ENCODE data around the gene KLK7.
"Not testable (repeated sequence)": the region's sequence is repeated elsewhere in the genome, so short reads cannot be mapped to it uniquely, and the experiment has no call there.

KLK7 gene

DNA sequence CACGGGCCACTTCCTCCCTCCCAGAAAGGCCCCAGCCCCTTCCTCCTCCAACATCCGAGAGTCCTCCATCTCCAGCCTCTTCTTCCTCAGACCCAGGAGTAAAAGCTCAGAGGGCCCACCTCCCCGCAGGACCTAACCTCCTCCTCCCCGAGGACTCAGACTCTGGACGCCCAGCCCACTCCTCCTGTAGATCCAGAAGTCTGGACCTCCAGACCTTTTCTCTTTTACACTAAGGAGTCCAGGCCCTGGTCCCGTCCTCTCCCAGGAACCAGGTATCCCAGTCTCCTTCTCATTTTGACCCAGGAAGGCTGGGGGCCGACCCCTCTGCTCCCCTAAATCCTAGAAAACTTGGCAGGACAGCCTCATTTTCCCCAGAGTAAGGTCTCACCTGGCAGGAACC lies 19.6 kb upstream of the KLK7 start:
- Mint-ChIP-seq H3K4me3 (no peak overlapping the region), H3K27ac (no peak overlapping the region), H3K9me3 (no peaks in the 10 kb centered on the region), H3K27me3 (peaks cover 46% of the 10 kb centered on the region), H3K36me3 (ENCODE audit: low read depth) (no peaks in the 10 kb centered on the region), H3K4me1 (ENCODE audit: low read depth) (no peaks in the 10 kb centered on the region)
- intact Hi-C loops (cut with micrococcal nuclease), result no loop called here

DNA sequence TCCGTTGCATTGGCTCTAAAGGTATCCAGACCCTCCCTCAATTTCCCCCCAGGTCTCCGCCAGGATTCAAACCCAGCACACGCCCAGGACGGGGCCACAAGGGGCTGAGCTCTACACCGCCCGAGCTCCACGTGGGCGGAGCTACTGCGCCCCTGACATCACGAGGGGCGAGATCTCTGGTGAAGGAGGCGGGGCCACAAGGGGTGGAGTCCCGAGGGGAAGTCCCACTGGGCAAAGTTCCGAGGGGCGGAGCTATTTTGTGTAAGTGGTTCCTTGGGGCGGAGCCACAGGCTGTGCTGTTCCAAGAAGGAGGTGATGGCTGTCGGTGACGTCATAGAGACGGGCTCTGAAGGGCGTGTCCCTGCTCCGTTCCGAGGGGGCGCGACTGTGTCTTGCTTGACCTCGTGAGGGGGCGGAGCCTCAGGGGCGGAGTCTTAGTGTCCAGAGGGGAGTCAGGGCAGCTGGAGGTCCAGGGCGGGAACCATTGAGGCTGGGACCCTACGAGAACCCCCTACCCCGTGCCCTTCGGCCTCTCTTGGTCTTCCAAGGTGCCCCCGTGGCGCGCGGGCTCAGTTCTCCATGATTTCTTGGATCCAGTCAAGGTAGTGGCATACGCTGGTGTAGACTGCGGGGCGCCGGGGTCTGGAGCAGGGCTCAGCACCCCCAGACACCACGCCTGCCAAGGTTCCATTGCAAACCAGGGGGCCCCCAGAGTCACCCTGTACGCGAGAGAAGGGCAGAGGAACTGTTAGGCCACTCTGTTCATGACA lies 19.0 kb upstream of the KLK7 start:
- H3K9me3 Mint-ChIP-seq, result no peaks in the 10 kb centered on the region
- peaks cover 46% of the 10 kb centered on the region for H3K27me3 Mint-ChIP-seq
- intact Hi-C loops (cut with micrococcal nuclease), result no loop called here
- H3K4me1 Mint-ChIP-seq (ENCODE audit: low read depth), result no peaks in the 10 kb centered on the region
- H3K36me3 Mint-ChIP-seq (ENCODE audit: low read depth), result no peaks in the 10 kb centered on the region
- no peak overlapping the region for H3K27ac Mint-ChIP-seq
- no peak overlapping the region for H3K4me3 Mint-ChIP-seq

DNA sequence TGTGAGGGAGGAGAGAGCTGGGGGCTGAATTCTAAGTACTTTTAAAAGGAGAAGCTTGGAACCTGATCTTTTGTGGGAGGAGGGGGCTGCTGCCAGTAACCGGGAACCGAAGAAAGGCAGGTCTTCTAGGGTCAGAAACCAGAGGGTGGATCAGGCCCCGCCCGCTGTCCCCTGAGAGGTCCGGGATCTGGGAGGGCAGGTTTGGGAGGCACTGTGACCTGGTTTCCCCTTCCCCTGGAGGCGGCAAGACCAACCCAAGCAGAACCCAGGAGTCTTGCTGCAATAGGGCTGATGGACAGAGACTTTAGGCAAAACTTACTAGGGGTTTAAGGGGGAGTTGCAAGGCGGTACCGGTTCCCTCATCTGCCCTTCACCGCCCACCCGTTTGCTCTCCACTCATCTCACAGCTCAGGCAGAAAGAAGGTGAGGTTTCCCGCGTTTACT lies 18.4 kb upstream of the KLK7 start:
- Mint-ChIP-seq H3K9me3 (no peaks in the 10 kb centered on the region), H3K4me3 (no peak overlapping the region), H3K4me1 (ENCODE audit: low read depth) (no peaks in the 10 kb centered on the region), H3K27ac (no peak overlapping the region), H3K27me3 (peaks cover 44% of the 10 kb centered on the region), H3K36me3 (ENCODE audit: low read depth) (no peaks in the 10 kb centered on the region)
- intact Hi-C loops (cut with micrococcal nuclease), result no loop called here

- Mint-ChIP-seq H3K9me3 (no peaks in the 10 kb centered on the region), H3K27me3 (peaks cover 48% of the 10 kb centered on the region), H3K36me3 (ENCODE audit: low read depth) (no peaks in the 10 kb centered on the region), H3K27ac (no peak within 1 kb of the TSS), H3K4me1 (ENCODE audit: low read depth) (no peaks in the 10 kb centered on the region), H3K4me3 (no peak within 1 kb of the TSS)
- intact Hi-C loops (cut with micrococcal nuclease), result no loop called here
Observed at GRCh38 chr19:51001515-51001914, 17.8 kb upstream of the KLK7 start, which contains the start of gene KLK8. KLK8 (minus strand) TSS chr19:51001604; CDS start chr19:51001167, 437 bp downstream.

DNA sequence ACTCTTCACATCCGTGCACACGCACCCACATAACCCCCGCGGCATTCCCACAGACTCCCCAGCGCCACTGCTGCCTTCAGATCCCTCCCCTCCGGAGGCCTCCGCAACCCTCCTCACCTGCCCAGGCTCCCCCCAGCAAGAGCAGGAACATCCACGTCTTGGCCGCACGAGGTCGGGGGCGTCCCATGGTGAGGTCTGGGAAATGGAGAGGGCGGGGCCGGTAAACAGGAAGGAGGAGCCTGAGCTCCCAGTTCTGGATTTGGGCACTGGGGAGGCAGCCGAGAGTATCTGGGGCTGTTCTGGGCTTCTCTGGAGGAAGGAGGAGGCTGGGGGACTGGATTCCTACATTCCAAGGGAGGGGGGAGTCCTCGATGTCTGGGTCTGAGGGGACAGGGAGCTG lies 17.3 kb upstream of the KLK7 start:
- H3K4me1 Mint-ChIP-seq (ENCODE audit: low read depth), result no peaks in the 10 kb centered on the region
- H3K27ac Mint-ChIP-seq, result no peak overlapping the region
- H3K36me3 Mint-ChIP-seq (ENCODE audit: low read depth), result no peaks in the 10 kb centered on the region
- H3K9me3 Mint-ChIP-seq, result no peaks in the 10 kb centered on the region
- no peak overlapping the region for H3K4me3 Mint-ChIP-seq
- peaks cover 42% of the 10 kb centered on the region for H3K27me3 Mint-ChIP-seq
- intact Hi-C loops (cut with micrococcal nuclease), result no loop called here

GRCh38 chr19:51000426-51000825 lies 16.7 kb upstream of the KLK7 start:
- intact Hi-C loops (cut with micrococcal nuclease), result no loop called here
- Mint-ChIP-seq H3K4me1 (ENCODE audit: low read depth) (no peaks in the 10 kb centered on the region), H3K36me3 (ENCODE audit: low read depth) (no peaks in the 10 kb centered on the region), H3K9me3 (no peaks in the 10 kb centered on the region), H3K27ac (no peak overlapping the region), H3K27me3 (peaks cover 42% of the 10 kb centered on the region), H3K4me3 (no peak overlapping the region)

DNA sequence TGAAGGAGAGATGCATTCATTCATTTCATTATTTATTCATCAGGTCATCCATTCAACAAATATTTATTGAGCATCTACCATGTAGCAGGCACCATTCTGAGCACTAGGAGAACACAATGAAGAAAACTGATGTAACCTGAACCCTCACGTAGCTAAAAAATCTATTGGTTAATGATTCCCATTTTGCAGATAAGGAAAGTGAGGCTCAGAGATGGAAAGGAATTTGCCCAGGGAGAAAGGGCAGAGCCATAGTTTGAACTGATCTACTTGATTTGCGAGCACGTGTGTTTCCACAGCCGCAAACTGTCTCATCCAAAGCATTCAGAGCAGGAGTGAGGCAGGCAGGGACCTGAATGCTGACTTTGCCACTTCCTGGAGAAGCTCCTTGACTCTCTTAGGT lies 15.0 kb upstream of the KLK7 start:
- intact Hi-C loops (cut with micrococcal nuclease), result no loop called here

GRCh38 chr19:50998061-50998460 lies 14.3 kb upstream of the KLK7 start:
- no peaks in the 10 kb centered on the region for H3K9me3 Mint-ChIP-seq
- intact Hi-C loops (cut with micrococcal nuclease), result no loop called here
- no peaks in the 10 kb centered on the region for H3K36me3 Mint-ChIP-seq (ENCODE audit: low read depth)
- no peak overlapping the region for H3K4me3 Mint-ChIP-seq
- H3K4me1 Mint-ChIP-seq (ENCODE audit: low read depth), result no peaks in the 10 kb centered on the region
- no peak overlapping the region for H3K27ac Mint-ChIP-seq
- H3K27me3 Mint-ChIP-seq, result peaks cover 36% of the 10 kb centered on the region

More for the DNA sequence above, 15.0 kb upstream of the KLK7 start:
- Mint-ChIP-seq H3K27ac (no peak overlapping the region), H3K9me3 (no peaks in the 10 kb centered on the region), H3K4me3 (no peak overlapping the region), H3K27me3 (peaks cover 41% of the 10 kb centered on the region), H3K4me1 (ENCODE audit: low read depth) (no peaks in the 10 kb centered on the region), H3K36me3 (ENCODE audit: low read depth) (no peaks in the 10 kb centered on the region)

DNA sequence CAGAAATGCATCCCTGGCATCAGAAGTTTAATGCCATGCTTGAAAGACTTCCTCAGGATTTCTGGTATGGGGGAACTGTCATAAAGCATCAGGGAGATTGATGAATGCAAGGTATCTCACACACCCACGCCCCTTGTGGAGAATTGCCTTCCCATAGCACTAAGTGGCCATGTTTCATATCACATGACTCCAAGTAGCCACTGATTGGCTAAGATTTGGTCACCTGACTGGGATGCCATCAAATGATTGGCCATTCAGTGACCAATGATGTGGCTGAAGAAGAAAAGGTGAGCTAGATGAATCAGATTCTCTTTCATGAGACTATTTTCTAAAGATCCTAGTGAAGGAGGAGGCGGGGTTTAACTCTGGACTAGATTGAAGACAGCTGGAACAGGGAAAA lies 10.4 kb upstream of the KLK7 start:
- no peaks in the 10 kb centered on the region for H3K4me1 Mint-ChIP-seq (ENCODE audit: low read depth)
- intact Hi-C loops (cut with micrococcal nuclease), result no loop called here
- H3K27me3 Mint-ChIP-seq, result peaks cover 13% of the 10 kb centered on the region

DNA sequence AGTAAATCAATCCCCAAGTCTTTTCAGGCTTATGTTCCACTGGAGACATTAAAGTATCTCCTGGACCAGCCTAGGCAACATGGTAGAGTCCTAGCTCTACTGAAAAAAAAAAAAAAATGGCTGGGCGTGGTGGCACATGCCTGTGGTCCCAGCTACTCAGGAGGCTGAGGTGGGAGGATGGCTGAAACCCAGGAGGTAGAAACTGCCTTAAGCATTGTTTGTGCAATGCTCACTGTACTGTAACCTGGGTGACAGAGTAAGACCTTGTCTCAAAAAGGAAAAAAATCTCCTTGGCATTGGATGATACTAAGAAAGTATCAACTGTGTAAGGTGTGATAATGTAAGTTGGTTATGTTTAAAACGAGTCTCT lies 8.9 kb upstream of the KLK7 start:
- H3K4me3 Mint-ChIP-seq, result no peak overlapping the region
- no peak overlapping the region for H3K27ac Mint-ChIP-seq
- H3K36me3 Mint-ChIP-seq (ENCODE audit: low read depth), result no peaks in the 10 kb centered on the region
- no peaks in the 10 kb centered on the region for H3K4me1 Mint-ChIP-seq (ENCODE audit: low read depth)
- no peaks in the 10 kb centered on the region for H3K9me3 Mint-ChIP-seq
- H3K27me3 Mint-ChIP-seq, result peaks cover 14% of the 10 kb centered on the region
- intact Hi-C loops (cut with micrococcal nuclease), result no loop called here

More for the DNA sequence above, 10.4 kb upstream of the KLK7 start:
- Mint-ChIP-seq H3K4me3 (no peak overlapping the region), H3K36me3 (ENCODE audit: low read depth) (no peaks in the 10 kb centered on the region), H3K27ac (no peak overlapping the region), H3K9me3 (no peaks in the 10 kb centered on the region)

GRCh38 chr19:50984416-50984815 lies 699 bp upstream of the KLK7 start:
- H3K9me3 Mint-ChIP-seq; H3K4me3 Mint-ChIP-seq; H3K36me3 Mint-ChIP-seq (ENCODE audit: low read depth); H3K27ac Mint-ChIP-seq; H3K4me1 Mint-ChIP-seq (ENCODE audit: low read depth); intact Hi-C loops (cut with micrococcal nuclease): not testable (repeated sequence)
- H3K27me3 Mint-ChIP-seq, result peaks cover 43% of the 10 kb centered on the region

DNA sequence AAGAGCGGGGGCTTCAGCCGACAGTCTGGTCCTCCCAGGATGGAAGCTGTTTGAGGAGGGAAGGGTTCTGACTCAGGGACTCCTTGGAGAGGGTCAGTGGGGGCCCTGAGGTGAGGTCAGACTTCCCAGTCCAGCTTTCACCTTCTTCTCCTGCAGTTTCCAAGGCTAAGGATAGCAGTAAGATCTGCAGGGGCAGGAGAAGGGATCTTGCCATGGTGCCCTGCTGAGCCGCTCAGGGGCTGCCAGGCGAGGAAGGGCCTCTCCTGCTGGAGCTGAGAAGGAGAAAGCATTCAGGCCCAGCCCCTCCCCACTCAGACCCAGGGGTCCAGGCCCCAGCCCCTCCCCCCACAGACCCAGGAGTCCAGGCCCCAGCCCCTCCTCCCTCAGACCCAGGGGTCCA lies 1.5 kb downstream of the KLK7 start:
- Mint-ChIP-seq H3K27ac (no peak overlapping the region), H3K27me3 (peaks cover 46% of the 10 kb centered on the region), H3K4me1 (ENCODE audit: low read depth) (no peaks in the 10 kb centered on the region), H3K36me3 (ENCODE audit: low read depth) (no peaks in the 10 kb centered on the region), H3K4me3 (no peak overlapping the region), H3K9me3 (no peaks in the 10 kb centered on the region)
- intact Hi-C loops (cut with micrococcal nuclease), result no loop called here

DNA sequence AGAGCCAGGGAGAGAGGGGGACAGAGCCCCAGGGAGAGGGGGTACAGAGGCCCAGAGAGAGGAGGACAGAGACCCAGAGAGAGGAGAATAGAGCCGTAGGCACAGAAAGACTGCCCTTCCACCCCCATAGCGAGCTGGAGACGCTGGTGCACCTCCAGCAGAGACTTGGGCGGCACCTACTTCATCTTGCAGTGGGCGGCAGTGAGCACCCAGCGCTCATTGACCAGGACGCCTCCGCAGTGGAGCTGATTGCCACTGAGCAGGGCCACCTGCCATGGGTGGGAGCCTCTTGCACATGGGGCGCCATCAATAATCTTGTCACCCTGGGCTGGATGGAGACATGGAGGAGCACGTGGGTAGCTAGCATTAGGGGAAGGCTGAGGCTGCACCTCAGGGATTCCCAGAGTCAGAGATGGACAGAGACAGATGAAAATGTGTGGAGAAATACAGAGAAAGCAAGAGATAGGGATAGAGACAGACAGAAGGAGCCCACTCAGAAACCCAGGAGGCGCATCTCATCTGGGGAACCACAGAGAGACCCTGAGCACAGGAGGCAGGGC lies 2.0 kb downstream of the KLK7 start:
- H3K27me3 Mint-ChIP-seq, result peaks cover 46% of the 10 kb centered on the region
- no peak overlapping the region for H3K4me3 Mint-ChIP-seq
- H3K4me1 Mint-ChIP-seq (ENCODE audit: low read depth), result no peaks in the 10 kb centered on the region
- no peak overlapping the region for H3K27ac Mint-ChIP-seq
- no peaks in the 10 kb centered on the region for H3K36me3 Mint-ChIP-seq (ENCODE audit: low read depth)
- H3K9me3 Mint-ChIP-seq, result no peaks in the 10 kb centered on the region
- intact Hi-C loops (cut with micrococcal nuclease), result no loop called here

- Mint-ChIP-seq H3K36me3 (ENCODE audit: low read depth) (no peaks in the 10 kb centered on the region), H3K4me1 (ENCODE audit: low read depth) (no peaks in the 10 kb centered on the region), H3K27me3 (peaks cover 47% of the 10 kb centered on the region), H3K27ac (no peak overlapping the region), H3K4me3 (no peak overlapping the region), H3K9me3 (no peaks in the 10 kb centered on the region)
- intact Hi-C loops (cut with micrococcal nuclease), result no loop called here
Observed at GRCh38 chr19:50980208-50980607, 3.5 kb downstream of the KLK7 start.

DNA sequence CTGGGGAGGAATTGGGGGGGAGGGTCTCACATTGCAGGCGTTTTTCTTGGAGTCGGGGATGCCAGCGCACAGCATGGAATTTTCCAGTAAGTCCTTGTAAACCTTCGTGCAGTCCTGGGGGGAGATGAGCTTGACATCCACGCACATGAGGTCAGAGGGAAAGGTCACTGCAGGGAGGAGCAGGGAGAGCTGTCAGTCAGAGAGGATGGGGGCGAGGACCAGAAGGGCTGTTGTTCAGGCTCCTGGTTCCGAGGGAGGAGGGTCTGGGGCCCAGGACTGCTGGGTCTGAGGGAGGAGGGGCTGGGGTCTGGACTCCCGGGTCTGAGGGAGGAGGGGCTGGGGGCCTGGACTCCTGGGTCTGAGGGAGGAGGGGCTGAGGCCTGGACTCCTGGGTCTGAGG lies 4.0 kb downstream of the KLK7 start:
- H3K27me3 Mint-ChIP-seq, result peaks cover 47% of the 10 kb centered on the region
- H3K4me1 Mint-ChIP-seq (ENCODE audit: low read depth), result no peaks in the 10 kb centered on the region

More for the DNA sequence above, 4.0 kb downstream of the KLK7 start:
- intact Hi-C loops (cut with micrococcal nuclease), result no loop called here
- no peak overlapping the region for H3K27ac Mint-ChIP-seq
- H3K9me3 Mint-ChIP-seq, result no peaks in the 10 kb centered on the region
- no peaks in the 10 kb centered on the region for H3K36me3 Mint-ChIP-seq (ENCODE audit: low read depth)
- H3K4me3 Mint-ChIP-seq, result no peak overlapping the region
